GM12801 (cell line): ENCODE data around the gene TPD52L2.

Experiments
- TF ChIP-seq, protein P1 (sequence below): IDR thresholded peaks from one replicate; pipeline ENCODE4 v1.5.1; 2011; ENCODE audit warnings: control low read depth; ENCODE audit not compliant: insufficient read length; ENCODE audit errors: extremely low read depth

Gene TPD52L2

DNA sequence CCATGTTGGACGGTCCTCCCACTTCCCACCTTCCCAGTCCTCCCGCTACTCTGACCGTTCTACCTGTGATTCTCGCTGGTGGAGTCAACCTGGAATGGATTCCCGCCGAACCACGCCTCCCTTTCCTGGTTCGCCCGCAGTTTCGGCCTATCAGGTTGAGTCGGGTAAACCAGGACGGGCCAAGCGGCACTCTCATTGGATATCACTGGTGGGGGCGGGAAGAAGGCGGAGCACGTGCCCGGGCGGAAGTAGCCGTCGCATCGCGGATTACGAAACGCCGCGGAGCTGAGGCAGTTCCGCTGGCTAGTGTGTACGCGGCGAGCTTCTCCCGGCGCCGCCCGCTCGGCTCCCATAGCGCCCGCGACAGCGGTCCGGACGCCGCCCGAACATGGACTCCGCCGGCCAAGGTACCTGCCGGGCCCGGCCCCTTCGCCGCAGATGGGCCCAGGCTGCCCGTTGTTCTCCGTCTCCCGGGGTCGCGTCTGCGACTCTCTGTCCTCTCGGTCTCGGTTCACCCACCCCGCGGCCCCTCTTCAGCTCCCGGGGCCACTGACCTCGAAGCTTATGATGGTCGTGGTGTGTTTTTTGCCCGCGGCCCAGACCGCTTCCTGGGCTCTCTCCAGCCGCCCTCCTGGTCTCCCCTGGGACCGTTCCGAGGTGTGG, at the start of gene TPD52L2:
Gene TPD52L2, plus strand, starts transcription at position 293 of the 663 bp plus-strand sequence. Its CDS starts 96 bp downstream, at position 389.
- TF ChIP-seq, protein P1, sequence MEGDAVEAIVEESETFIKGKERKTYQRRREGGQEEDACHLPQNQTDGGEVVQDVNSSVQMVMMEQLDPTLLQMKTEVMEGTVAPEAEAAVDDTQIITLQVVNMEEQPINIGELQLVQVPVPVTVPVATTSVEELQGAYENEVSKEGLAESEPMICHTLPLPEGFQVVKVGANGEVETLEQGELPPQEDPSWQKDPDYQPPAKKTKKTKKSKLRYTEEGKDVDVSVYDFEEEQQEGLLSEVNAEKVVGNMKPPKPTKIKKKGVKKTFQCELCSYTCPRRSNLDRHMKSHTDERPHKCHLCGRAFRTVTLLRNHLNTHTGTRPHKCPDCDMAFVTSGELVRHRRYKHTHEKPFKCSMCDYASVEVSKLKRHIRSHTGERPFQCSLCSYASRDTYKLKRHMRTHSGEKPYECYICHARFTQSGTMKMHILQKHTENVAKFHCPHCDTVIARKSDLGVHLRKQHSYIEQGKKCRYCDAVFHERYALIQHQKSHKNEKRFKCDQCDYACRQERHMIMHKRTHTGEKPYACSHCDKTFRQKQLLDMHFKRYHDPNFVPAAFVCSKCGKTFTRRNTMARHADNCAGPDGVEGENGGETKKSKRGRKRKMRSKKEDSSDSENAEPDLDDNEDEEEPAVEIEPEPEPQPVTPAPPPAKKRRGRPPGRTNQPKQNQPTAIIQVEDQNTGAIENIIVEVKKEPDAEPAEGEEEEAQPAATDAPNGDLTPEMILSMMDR, result no peak

DNA sequence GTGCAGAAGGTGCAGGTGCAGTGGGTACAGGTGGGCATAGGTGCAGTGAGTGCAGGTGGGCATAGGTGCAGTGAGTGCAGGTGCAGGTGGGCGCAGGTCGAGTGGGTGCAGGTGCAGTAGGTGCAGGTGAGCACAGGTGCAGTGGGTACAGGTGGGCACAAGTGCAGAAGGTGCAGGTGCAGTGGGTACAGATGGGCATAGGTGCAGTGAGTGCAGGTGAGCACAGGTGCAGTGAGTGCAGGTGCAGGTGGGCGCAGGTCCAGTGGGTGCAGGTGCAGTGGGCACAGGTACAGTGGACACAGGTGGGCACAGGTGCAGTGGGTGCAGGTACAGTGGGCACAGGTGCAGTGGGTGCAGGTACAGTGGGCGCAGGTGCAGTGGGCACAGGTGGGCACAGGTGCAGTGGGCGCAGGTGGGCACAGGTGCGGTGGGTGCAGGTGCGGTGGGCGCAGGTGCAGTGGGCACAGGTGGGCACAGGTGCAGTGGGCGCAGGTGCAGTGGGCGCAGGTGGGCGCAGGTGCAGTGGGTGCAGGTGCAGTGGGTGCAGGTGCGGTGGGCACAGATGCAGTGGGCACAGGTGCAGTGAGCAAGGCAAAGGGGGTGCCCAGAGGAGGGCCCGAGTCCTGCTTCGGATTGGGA, 49.3 kb upstream of the TPD52L2 start:
- TF ChIP-seq, protein P1, result no peak

DNA sequence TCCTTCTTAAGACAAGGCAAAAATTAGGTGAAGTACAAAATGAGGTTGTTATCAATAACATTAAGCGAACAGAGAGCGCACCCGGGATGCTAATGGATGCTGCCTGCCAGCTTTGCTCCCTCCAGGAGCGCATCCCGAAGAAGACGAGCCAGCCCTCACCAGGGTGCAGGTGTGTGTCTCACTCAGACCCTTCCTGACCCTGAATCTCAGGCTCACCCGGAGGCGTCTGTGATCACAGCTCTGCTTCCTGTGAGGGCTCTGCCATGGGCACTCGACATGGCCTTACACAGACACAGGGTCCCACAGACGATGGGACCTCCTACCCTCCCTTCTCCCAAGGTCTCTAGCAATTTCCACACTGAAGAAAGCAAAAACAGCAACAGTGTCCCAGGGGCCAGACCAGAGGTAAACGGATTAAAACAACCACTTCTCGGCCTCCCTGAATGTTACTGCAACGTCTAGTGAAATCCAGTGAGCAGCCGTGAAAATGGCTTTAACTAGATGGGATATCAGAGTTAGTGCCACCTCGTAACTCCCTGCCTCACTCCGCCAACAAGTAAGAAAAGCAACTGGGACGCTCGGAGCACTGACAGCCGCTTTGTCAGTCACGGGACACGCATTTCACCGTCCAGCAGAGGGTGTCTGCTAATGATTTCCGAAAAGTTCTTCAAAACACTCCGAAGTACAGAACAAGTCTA, 45.7 kb upstream of the TPD52L2 start:
- TF ChIP-seq, protein P1, result no peak

DNA sequence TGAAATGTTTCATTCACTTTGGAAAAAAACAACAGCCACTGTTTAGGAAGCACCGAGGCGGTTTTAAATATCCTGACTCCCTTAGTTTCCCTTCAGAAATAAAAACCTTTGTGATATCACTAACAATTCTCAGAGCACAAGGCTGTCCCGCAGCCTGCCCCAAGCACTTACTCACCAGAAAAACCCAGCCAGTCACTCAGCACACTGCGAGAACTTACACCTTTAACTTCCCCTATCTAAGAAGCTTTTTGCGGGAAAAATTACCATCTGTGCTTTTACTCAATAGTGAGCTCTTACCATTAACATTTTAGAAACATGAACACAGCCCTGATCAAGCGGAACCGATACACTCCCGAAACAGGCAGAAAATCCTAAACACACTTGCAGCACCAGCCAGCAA, 43.3 kb upstream of the TPD52L2 start:
- TF ChIP-seq, protein P1, result no peak

DNA sequence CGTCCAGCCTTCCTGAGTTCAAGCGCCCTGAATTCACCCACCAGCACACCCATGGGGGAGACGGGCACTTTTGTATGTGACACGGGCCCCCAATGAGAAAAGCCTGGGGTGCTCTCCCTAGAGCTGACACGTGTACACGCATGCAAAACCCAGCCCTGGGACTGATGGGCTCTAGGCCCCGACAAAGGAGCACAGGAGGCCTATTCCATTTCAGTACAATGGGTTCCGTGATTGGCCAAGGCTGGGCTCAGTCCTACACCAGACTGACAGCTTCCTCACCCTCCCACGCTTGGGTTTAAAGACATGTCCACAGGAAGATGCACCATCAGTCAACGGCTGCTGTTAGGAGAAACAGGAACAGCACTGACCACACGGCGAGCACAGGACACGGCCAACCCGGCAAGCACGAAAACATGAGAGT, 42.8 kb upstream of the TPD52L2 start:
- TF ChIP-seq, protein P1, result no peak

DNA sequence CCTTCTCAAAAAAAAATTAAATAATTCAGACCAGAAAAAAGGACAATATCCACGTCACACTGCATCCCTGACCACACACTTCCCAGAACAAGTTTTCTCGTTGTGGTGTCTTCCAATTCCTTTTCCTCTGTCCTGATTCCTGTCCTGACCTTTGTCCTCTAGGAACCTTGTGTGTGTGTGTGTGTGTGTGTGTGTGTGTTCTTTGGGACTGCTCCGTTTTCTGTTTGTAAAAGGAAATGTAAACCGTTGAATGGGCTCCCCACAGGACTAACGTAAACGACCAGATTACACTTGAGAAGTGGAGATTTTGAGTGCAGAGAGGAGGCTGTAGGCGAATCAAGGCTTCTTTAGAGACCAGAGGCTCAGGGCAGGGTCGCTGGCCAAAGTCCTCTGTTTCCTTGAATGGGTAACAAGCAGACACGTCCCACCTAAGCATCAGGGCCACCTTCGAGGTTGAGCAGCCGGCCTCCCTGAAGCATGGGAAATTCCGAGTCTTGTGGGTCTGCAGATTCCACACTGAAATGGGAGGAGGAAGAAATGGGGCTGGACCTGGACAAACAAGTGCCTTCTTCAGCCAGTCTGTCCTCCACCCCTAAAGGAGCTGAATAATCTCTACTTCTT, 41.3 kb upstream of the TPD52L2 start:
- TF ChIP-seq, protein P1, result no peak
